NCI-H2196 treated with DMSO at 0.1 percent for 48 hours (cell line): ENCODE data around the gene RABGGTA.
"Not testable (repeated sequence)": the region's sequence is repeated elsewhere in the genome, so short reads cannot be mapped to it uniquely, and the experiment has no call there.

Source experiments
- DNase-seq: peaks from one replicate; lab custom pipeline; 2025; ENCODE audit not compliant: unreplicated experiment; lab: John Stamatoyannopoulos, UW

Gene RABGGTA

GRCh38 chr14:24243336-24243836, 28.0 kb downstream of the RABGGTA start:
- no peak for DNase-seq

GRCh38 chr14:24241829-24242443, 29.5 kb downstream of the RABGGTA start:
- peak; percentile 97 for DNase-seq

GRCh38 chr14:24240110-24240918, 31.1 kb downstream of the RABGGTA start:
- no peak for DNase-seq

- DNase-seq: no peak
These were observed 32.8 kb downstream of the RABGGTA start for GRCh38 chr14:24238527-24239037.

GRCh38 chr14:24238123-24238522, 33.3 kb downstream of the RABGGTA start:
- DNase-seq: no peak

GRCh38 chr14:24237463-24237955, 33.9 kb downstream of the RABGGTA start:
- no peak for DNase-seq

GRCh38 chr14:24236689-24237462, 34.5 kb downstream of the RABGGTA start:
- DNase-seq: no peak

- no peak for DNase-seq
These were observed 35.4 kb downstream of the RABGGTA start for GRCh38 chr14:24235804-24236688.

- DNase-seq: no peak
These were observed 37.0 kb downstream of the RABGGTA start for GRCh38 chr14:24234095-24235005.

GRCh38 chr14:24233538-24233866, 37.9 kb downstream of the RABGGTA start:
- DNase-seq: no peak

- DNase-seq: no peak
These were observed 38.5 kb downstream of the RABGGTA start, which contains the start of gene GMPR2 for GRCh38 chr14:24232645-24233537. Gene GMPR2 (plus strand): TSS chr14:24232929. CDS start chr14:24233254, 325 bp downstream.

- peak; percentile 77 for DNase-seq
These were observed 39.2 kb downstream of the RABGGTA start, which contains the start of gene NEDD8 for GRCh38 chr14:24232121-24232644. Gene NEDD8 (minus strand): TSS chr14:24232367. CDS start chr14:24232267, 100 bp downstream.

- no peak for DNase-seq
These were observed 39.9 kb downstream of the RABGGTA start for GRCh38 chr14:24231263-24232120.

- no peak for DNase-seq
These were observed 42.5 kb downstream of the RABGGTA start for GRCh38 chr14:24228902-24229301.

- no peak for DNase-seq
These were observed 44.9 kb downstream of the RABGGTA start for GRCh38 chr14:24226473-24226872.

- no peak for DNase-seq
These were observed 46.8 kb downstream of the RABGGTA start for GRCh38 chr14:24224618-24225071.

GRCh38 chr14:24222987-24223386, 48.4 kb downstream of the RABGGTA start:
- not testable (repeated sequence) for DNase-seq
